Pancreas (tissue), 10 donors: ENCODE measurements around the gene LANCL3. TPM values are rescaled to one million over a fixed set of nuclear protein-coding genes. Genes with fewer than 3 reads are reported as not detected.

Source experiments
- ATAC-seq, 4 donors: fragments of 200-7000 bp; cut with Tn5 transposase; one replicate each; pipeline versions ENCODE4 v1.8.0 to v1.9.1; 2020; ENCODE audit warnings: mild to moderate bottlenecking in 4 of 4, moderate library complexity in 4 of 4
- DNase-seq, 6 donors: peaks; one replicate each; pipeline ENCODE4 v3.0.0-alpha.2; 2020
- FAIRE-seq: peaks from 2 replicates; lab custom pipeline; 2012; peaks lifted over from hg19 to GRCh38; lab: Jason Lieb, UNC
- H3K27ac ChIP-seq, 4 donors: fragments of 200-600 bp; sonication (generic); 1 replicate in 3 of 4; 2 replicates in 1 of 4; pipeline versions ENCODE4 v1.5.0 to v1.8.0; 2020
- H3K27me3 ChIP-seq, 4 donors: fragments of 200-600 bp; one replicate each; pipeline ENCODE4 v1.8.0; 2021
- H3K36me3 ChIP-seq, 3 donors: fragments of 200-600 bp; sonication (generic) in 1 of 3; one replicate each; pipeline versions ENCODE4 v1.5.0 to v1.8.0; 2020 to 2021
- H3K4me1 ChIP-seq, 3 donors: fragments of 200-600 bp; one replicate each; pipeline ENCODE4 v1.8.0; 2021
- H3K4me3 ChIP-seq, 4 donors: fragments of 200-600 bp; sonication (generic) in 2 of 4; one replicate each; pipeline versions ENCODE4 v1.5.0 to v1.8.0; 2020 to 2021
- H3K9me3 ChIP-seq, 4 donors: fragments of 200-600 bp; one replicate each; pipeline ENCODE4 v1.8.0; 2021
- CTCF ChIP-seq, 4 donors: fragments of 200-600 bp; sonication (generic) in 3 of 4; IDR thresholded peaks; one replicate each; pipeline versions ENCODE4 v1.5.0 to v1.8.0; 2021; ENCODE audit warnings: antibody characterized with exemption in 4 of 4
- WGBS, 2 donors: extraction: QIAGEN DNeasy Blood & Tissue Kit; methylation state at CpG; one replicate each; pipeline ENCODE4 v1.1.7; 2013; 5-methylcytosine and 5-hydroxymethylcytosine counted together
- intact Hi-C, 3 donors: fragments of 100-400 bp; cut with DNase I; formaldehyde crosslinking; loops; one replicate each; pipeline versions ENCODE4 v1.11.1 to v1.14.2; 2022
- polyA plus RNA-seq, 2 donors: library from polyadenylated mRNA; stranded (reverse); fragments of 200-250 nt; gene quantifications; one replicate each; pipeline ENCODE4 v1.2.3, GENCODE V29; 2013
- total RNA-seq, 6 donors: library from RNA; stranded (reverse); fragmentation: NEBNext Ultra II Directional in 4 of 6; extraction: Animal tissue kit (Norgen Biotek cat#: 25700) in 4 of 6; gene quantifications; one replicate each; pipeline versions ENCODE4 v1.2.1 to v1.2.4, GENCODE V29; 2021 to 2023
- donor health status: healthy with polysubstance abuse.
- donor health status: DM: no; HTN: no; CAD: no; lungs with moderate emphysema.
- donor health status: DM: no; HTN: no; CAD: no.
- donor health status: control.
- donor health status: control.
- donor health status: Bipolar disorder and iron deficiency.
- donor health status: DM: yes; HTN: yes; CAD: no.
- donor health status: DM: no; HTN: no; CAD: no.
- donor health status: DM: no; HTN: no; CAD: no.
- donor health status: DM: yes; HTN: yes; CAD: no.

LANCL3 gene
- total and polyA plus RNA-seq, 8 donors, result under 0.01 to 0.09 (median 0.05) TPM; not detected in 1

GRCh38 chrX:37692918-37693317 is 121.5 kb downstream of the LANCL3 start:
- H3K27me3 ChIP-seq, result peaks cover 0 to 7% (median 0%) of the 10 kb centered on the region in 4 donors
- H3K4me3 ChIP-seq, result no peak overlapping the region
- intact Hi-C loops, result no loop called here
- 77 to 97% methylated on average over 3 of the region's 3 CpGs for WGBS, 2 donors
- TF ChIP-seq CTCF (IDR thresholded peaks at IDR 0.05), result no peak
- no peaks in the 10 kb centered on the region for H3K36me3 ChIP-seq
- DNase-seq (no peak), FAIRE-seq (peak; percentile 93), ATAC-seq (no peak)
- H3K9me3 ChIP-seq, result no peaks in the 10 kb centered on the region
- peaks cover 0 to 4% (median 0%) of the 10 kb centered on the region in 3 donors for H3K4me1 ChIP-seq
- H3K27ac ChIP-seq, result no peak overlapping the region

- TF ChIP-seq CTCF (IDR thresholded peaks at IDR 0.05), result no peak
- peak overlapping the region in 1 of 4 donors; percentile 17 for H3K27ac ChIP-seq
- H3K4me3 ChIP-seq, result no peak overlapping the region
- H3K4me1 ChIP-seq, result peaks cover 0 to 4% (median 0%) of the 10 kb centered on the region in 3 donors
- DNase-seq, result peak in 3 of 6 donors; percentile 7 to 35 (median 30)
- no peak for FAIRE-seq
- H3K27me3 ChIP-seq, result peaks cover 0 to 7% (median 0%) of the 10 kb centered on the region in 4 donors
- 13 to 26% methylated on average over 1 of the region's 1 CpG for WGBS, 2 donors
- ATAC-seq, result peak; percentile 81 to 91 (median 86)
- H3K9me3 ChIP-seq, result no peaks in the 10 kb centered on the region
- H3K36me3 ChIP-seq, result no peaks in the 10 kb centered on the region
- intact Hi-C loops, result no loop called here
Measured at GRCh38 chrX:37697169-37697760, 125.8 kb downstream of the LANCL3 start.

GRCh38 chrX:37701588-37701987 is 130.1 kb downstream of the LANCL3 start:
- no peak overlapping the region for H3K27ac ChIP-seq
- no peaks in the 10 kb centered on the region for H3K9me3 ChIP-seq
- ATAC-seq, result no peak
- TF ChIP-seq CTCF (IDR thresholded peaks at IDR 0.05), result no peak
- no peak for DNase-seq
- no peak overlapping the region for H3K4me3 ChIP-seq
- H3K4me1 ChIP-seq, result peaks cover 0 to 4% (median 0%) of the 10 kb centered on the region in 3 donors
- intact Hi-C loops, result no loop called here
- peaks cover 0 to 7% (median 0%) of the 10 kb centered on the region in 4 donors for H3K27me3 ChIP-seq
- no peak for FAIRE-seq
- 68 to 79% methylated on average over 4 of the region's 4 CpGs for WGBS, 2 donors
- H3K36me3 ChIP-seq, result no peaks in the 10 kb centered on the region

- ATAC-seq, result no peak
- H3K27ac ChIP-seq, result no peak overlapping the region
- intact Hi-C loops, result loop anchor here in 1 of 3 donors (5.0 kb wide), 1 partner anchor 50 kb away; no protein-coding TSS in a partner anchor
- H3K36me3 ChIP-seq, result no peaks in the 10 kb centered on the region
- no peak overlapping the region for H3K4me3 ChIP-seq
- H3K4me1 ChIP-seq, result no peaks in the 10 kb centered on the region
- H3K27me3 ChIP-seq, result no peaks in the 10 kb centered on the region
- no peak for FAIRE-seq
- DNase-seq, result no peak
- no peak for TF ChIP-seq CTCF (IDR thresholded peaks at IDR 0.05)
- 27 to 50% methylated on average over 3 of the region's 3 CpGs for WGBS, 2 donors
- no peaks in the 10 kb centered on the region for H3K9me3 ChIP-seq
Measured at GRCh38 chrX:37711991-37712390, 140.5 kb downstream of the LANCL3 start.

- no peaks in the 10 kb centered on the region for H3K9me3 ChIP-seq
- no peaks in the 10 kb centered on the region for H3K4me1 ChIP-seq
- intact Hi-C loops, result loop anchor here in 1 of 3 donors (5.0 kb wide), 1 partner anchor 50 kb away; no protein-coding TSS in a partner anchor
- H3K36me3 ChIP-seq, result no peaks in the 10 kb centered on the region
- H3K27ac ChIP-seq, result no peak overlapping the region
- H3K4me3 ChIP-seq, result no peak overlapping the region
- H3K27me3 ChIP-seq, result no peaks in the 10 kb centered on the region
- FAIRE-seq (no peak), DNase-seq (no peak), ATAC-seq (no peak)
- WGBS, 2 donors, result 50 to 85% methylated on average over 3 of the region's 3 CpGs
- TF ChIP-seq CTCF (IDR thresholded peaks at IDR 0.05), result no peak
Measured at GRCh38 chrX:37712458-37712857, 141.0 kb downstream of the LANCL3 start.
